GM11168 (cell line): Measurements from ENCODE around the gene USP17L25.
"Not testable (repeated sequence)": the region's sequence is repeated elsewhere in the genome, so short reads cannot be mapped to it uniquely, and the experiment has no call there.

Source experiments
- in situ Hi-C: fragments of 300-500 bp; cut with MboI; formaldehyde crosslinking; loops from one replicate; pipeline ENCODE4 v1.12.0; 2022; ENCODE audit warnings: low sequenced_read_pairs; ENCODE audit not compliant: unreplicated experiment

The USP17L25 gene, protein sequence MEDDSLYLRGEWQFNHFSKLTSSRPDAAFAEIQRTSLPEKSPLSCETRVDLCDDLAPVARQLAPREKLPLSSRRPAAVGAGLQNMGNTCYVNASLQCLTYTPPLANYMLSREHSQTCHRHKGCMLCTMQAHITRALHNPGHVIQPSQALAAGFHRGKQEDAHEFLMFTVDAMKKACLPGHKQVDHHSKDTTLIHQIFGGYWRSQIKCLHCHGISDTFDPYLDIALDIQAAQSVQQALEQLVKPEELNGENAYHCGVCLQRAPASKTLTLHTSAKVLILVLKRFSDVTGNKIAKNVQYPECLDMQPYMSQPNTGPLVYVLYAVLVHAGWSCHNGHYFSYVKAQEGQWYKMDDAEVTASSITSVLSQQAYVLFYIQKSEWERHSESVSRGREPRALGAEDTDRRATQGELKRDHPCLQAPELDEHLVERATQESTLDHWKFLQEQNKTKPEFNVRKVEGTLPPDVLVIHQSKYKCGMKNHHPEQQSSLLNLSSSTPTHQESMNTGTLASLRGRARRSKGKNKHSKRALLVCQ

GRCh38 chr4:9329611-9330010 is at the start of gene USP17L25:
USP17L25 (plus strand) TSS chr4:9329911; CDS start chr4:9329911, 0 bp downstream.
- in situ Hi-C loops, result not testable (repeated sequence)

DNA sequence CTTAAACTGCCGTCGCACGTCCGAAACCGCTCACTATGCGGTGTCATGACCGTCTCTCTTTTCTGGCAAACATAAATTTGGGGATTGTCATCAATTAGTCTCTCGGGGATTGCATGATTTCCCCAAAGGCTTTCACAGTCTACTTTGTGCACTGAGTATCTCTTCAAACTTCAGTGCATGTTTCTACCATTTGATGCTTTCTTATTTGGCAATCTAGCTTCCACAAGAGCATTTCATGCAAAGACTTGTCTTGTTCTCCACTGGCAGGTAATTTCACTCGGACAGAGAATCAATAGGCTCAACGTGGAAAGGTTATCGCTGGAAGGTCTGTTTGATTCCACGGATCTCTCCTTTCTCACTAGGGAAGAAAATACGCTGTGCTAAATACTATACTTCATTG is 5.5 kb upstream of the USP17L25 start:
- in situ Hi-C loops, result not testable (repeated sequence)

DNA sequence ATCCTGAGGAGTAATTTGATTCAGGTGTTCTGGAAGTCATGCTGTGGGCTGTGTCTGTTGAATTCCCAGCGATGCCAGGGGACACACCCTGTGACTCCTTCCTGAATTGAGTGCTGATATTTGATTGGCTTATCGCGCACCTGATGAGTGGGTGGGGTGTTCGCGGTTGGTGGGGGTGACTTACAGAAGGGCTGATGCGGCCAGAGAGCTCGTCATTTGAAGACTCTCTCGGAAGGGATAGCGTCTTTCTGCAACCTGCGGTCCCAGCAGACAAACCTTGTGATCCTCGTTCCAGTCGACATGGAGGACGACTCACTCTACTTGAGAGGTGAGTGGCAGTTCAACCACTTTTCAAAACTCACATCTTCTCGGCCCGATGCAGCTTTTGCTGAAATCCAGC is 4.8 kb upstream of the USP17L25 start, which contains the start of gene USP17L24:
Gene USP17L24, plus strand, starts transcription at position 301 of the 400 bp plus-strand sequence. Its CDS starts 0 bp downstream, at position 301.
- in situ Hi-C loops, result not testable (repeated sequence)

GRCh38 chr4:9334358-9334757 is 4.6 kb downstream of the USP17L25 start, which contains the start of gene USP17L26:
USP17L26 (plus strand) TSS chr4:9334658; CDS start chr4:9334658, 0 bp downstream.
- in situ Hi-C loops, result not testable (repeated sequence)

GRCh38 chr4:9339103-9339502 is 9.4 kb downstream of the USP17L25 start, which contains the start of gene USP17L5:
USP17L5 (plus strand) TSS chr4:9339403; CDS start chr4:9339403, 0 bp downstream.
- in situ Hi-C loops, result not testable (repeated sequence)

DNA sequence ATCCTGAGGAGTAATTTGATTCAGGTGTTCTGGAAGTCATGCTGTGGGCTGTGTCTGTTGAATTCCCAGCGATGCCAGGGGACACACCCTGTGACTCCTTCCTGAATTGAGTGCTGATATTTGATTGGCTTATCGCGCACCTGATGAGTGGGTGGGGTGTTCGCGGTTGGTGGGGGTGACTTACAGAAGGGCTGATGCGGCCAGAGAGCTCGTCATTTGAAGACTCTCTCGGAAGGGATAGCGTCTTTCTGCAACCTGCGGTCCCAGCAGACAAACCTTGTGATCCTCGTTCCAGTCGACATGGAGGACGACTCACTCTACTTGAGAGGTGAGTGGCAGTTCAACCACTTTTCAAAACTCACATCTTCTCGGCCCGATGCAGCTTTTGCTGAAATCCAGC is 14.1 kb downstream of the USP17L25 start, which contains the start of gene USP17L27:
Gene USP17L27, plus strand, starts transcription at position 301 of the 400 bp plus-strand sequence. Its CDS starts 0 bp downstream, at position 301.
- in situ Hi-C loops, result not testable (repeated sequence)

DNA sequence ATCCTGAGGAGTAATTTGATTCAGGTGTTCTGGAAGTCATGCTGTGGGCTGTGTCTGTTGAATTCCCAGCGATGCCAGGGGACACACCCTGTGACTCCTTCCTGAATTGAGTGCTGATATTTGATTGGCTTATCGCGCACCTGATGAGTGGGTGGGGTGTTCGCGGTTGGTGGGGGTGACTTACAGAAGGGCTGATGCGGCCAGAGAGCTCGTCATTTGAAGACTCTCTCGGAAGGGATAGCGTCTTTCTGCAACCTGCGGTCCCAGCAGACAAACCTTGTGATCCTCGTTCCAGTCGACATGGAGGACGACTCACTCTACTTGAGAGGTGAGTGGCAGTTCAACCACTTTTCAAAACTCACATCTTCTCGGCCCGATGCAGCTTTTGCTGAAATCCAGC is 18.9 kb downstream of the USP17L25 start, which contains the start of gene USP17L28:
Gene USP17L28, plus strand, starts transcription at position 301 of the 400 bp plus-strand sequence. Its CDS starts 0 bp downstream, at position 301.
- in situ Hi-C loops, result not testable (repeated sequence)

GRCh38 chr4:9350866-9351265 is 21.2 kb downstream of the USP17L25 start:
- in situ Hi-C loops, result loop anchor here (25.0 kb wide), 1 partner anchor 214 kb away; no protein-coding TSS in a partner anchor

DNA sequence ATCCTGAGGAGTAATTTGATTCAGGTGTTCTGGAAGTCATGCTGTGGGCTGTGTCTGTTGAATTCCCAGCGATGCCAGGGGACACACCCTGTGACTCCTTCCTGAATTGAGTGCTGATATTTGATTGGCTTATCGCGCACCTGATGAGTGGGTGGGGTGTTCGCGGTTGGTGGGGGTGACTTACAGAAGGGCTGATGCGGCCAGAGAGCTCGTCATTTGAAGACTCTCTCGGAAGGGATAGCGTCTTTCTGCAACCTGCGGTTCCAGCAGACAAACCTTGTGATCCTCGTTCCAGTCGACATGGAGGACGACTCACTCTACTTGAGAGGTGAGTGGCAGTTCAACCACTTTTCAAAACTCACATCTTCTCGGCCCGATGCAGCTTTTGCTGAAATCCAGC is 23.6 kb downstream of the USP17L25 start, which contains the start of gene USP17L29:
Gene USP17L29, plus strand, starts transcription at position 301 of the 400 bp plus-strand sequence. Its CDS starts 0 bp downstream, at position 301.
- in situ Hi-C loops, result loop anchor here (25.0 kb wide), 1 partner anchor 216 kb away; no protein-coding TSS in a partner anchor

- in situ Hi-C loops, result loop anchor here (25.0 kb wide), 1 partner anchor 226 kb away; no protein-coding TSS in a partner anchor
Measured at GRCh38 chr4:9362829-9363228, 33.1 kb downstream of the USP17L25 start, which contains the start of gene USP17L30. USP17L30 (plus strand) TSS chr4:9363129; CDS start chr4:9363129, 0 bp downstream.

DNA sequence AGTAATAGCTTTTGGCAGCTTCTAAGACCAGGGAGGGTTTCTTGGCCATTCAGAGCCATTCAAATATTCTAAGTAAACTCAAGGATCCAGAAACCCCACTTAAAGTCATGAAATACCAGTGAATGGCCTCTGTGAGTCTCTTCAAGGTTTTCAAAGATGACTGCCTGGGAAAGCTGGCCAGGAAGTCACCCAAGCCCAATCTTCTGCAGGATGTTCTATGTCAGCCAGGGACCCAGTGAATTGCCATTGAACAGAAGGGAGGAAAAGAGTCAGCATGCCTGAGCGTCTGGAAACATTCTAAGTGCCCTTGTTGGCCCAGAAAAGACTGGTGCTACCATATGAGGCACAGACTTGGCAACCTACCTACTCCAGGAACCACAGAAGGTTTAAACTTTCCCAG is 50.2 kb downstream of the USP17L25 start:
- in situ Hi-C loops, result loop anchor here (25.0 kb wide), 1 partner anchor 143 kb away; the partner anchor contains the start of genes USP17L15, USP17L17 and USP17L18
